ENCODE results near the gene USP10.

USP10 gene

DNA sequence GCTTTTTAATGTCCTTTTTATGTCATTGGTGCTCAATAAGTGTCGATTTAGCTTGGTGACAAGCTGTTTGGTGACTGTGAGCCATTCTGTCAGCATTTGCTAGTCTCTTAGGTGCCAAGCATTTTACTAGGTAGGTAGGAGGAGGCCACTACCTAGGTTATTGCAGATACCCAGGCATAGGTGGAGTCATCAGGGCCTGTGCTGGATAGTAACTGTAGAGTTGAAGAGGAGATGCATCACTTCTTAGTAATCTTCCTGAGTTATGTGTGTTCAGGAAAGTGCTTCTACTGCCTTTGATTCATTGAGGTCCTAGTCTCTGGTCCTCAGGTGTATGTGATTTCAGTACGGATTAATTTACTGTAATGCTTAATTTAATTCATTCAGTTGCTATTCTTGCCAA is 17.7 kb downstream of the USP10 start:
- no peak overlapping the region for H3K56ac ChIP-seq (ENCODE audit: low read length)
- H2AK5ac ChIP-seq (ENCODE audit: low read length): no peak overlapping the region
- H3K4me3 ChIP-seq (ENCODE audit: low read length): no peak overlapping the region
- peaks cover 15% of the 10 kb centered on the region for H3K79me1 ChIP-seq (ENCODE audit: low read length)
- H2BK120ac ChIP-seq (ENCODE audit: low read depth, low read length): no peak overlapping the region
- no peak overlapping the region for H3K4me2 ChIP-seq (ENCODE audit: low read length)
- no peak overlapping the region for H2BK5ac ChIP-seq (ENCODE audit: low read length)
- DNase-seq: no peak
- H4K5ac ChIP-seq (ENCODE audit: low read length): no peak overlapping the region
- H2BK15ac ChIP-seq (replicated peaks; ENCODE audit: low read depth): no peak overlapping the region
- H3K79me2 ChIP-seq (ENCODE audit: control insufficient read depth, insufficient read depth, low read length): peaks cover 94% of the 10 kb centered on the region
- no peak overlapping the region for H3K23ac ChIP-seq (ENCODE audit: low read length)
- H3K4me1 ChIP-seq (ENCODE audit: control insufficient read depth, low read depth, low read length): peaks cover 6% of the 10 kb centered on the region
- H4K8ac ChIP-seq (ENCODE audit: low read depth, low read length): no peak overlapping the region
- no peak overlapping the region for H3K27ac ChIP-seq (ENCODE audit: low read depth, low read length)
- WGBS (ENCODE audit: extremely low coverage, insufficient coverage, low lambda C conversion rate): no CpG with 5 or more reads among the region's 2 CpGs
- H3K9ac ChIP-seq (ENCODE audit: low read length): no peak overlapping the region
- no peaks in the 10 kb centered on the region for H3K27me3 ChIP-seq (ENCODE audit: insufficient read depth, low read length, poor library complexity)
- no peak overlapping the region for H3K18ac ChIP-seq (ENCODE audit: low read length)
- H3K4ac ChIP-seq (ENCODE audit: low read depth, low read length): no peak overlapping the region
- H3K36me3 ChIP-seq (ENCODE audit: control insufficient read depth, insufficient read depth, low read length): no peaks in the 10 kb centered on the region

- Histone ChIP-seq H3K18ac (ENCODE audit: low read length) (no peak overlapping the region), H3K23ac (ENCODE audit: low read length) (no peak overlapping the region), H3K27ac (ENCODE audit: low read depth, low read length) (no peak overlapping the region), H3K56ac (ENCODE audit: low read length) (no peak overlapping the region), H2BK120ac (ENCODE audit: low read depth, low read length) (no peak overlapping the region), H4K5ac (ENCODE audit: low read length) (no peak overlapping the region), H3K79me2 (ENCODE audit: control insufficient read depth, insufficient read depth, low read length) (peaks cover 89% of the 10 kb centered on the region), H3K27me3 (ENCODE audit: insufficient read depth, low read length, poor library complexity) (no peaks in the 10 kb centered on the region), H3K36me3 (ENCODE audit: control insufficient read depth, insufficient read depth, low read length) (no peaks in the 10 kb centered on the region), H2BK5ac (ENCODE audit: low read length) (no peak overlapping the region), H2BK15ac (replicated peaks; ENCODE audit: low read depth) (no peak overlapping the region), H3K9ac (ENCODE audit: low read length) (no peak overlapping the region), H3K79me1 (ENCODE audit: low read length) (peaks cover 13% of the 10 kb centered on the region), H3K4me1 (ENCODE audit: control insufficient read depth, low read depth, low read length) (peaks cover 5% of the 10 kb centered on the region), H4K8ac (ENCODE audit: low read depth, low read length) (no peak overlapping the region), H3K4me3 (ENCODE audit: low read length) (no peak overlapping the region), H3K4ac (ENCODE audit: low read depth, low read length) (no peak overlapping the region), H3K4me2 (ENCODE audit: low read length) (no peak overlapping the region), H2AK5ac (ENCODE audit: low read length) (no peak overlapping the region)
- DNase-seq: no peak
- no CpG with 5 or more reads among the region's 8 CpGs for WGBS (ENCODE audit: extremely low coverage, insufficient coverage, low lambda C conversion rate)
Observed at GRCh38 chr16:84720177-84720579, 20.4 kb downstream of the USP10 start.

DNA sequence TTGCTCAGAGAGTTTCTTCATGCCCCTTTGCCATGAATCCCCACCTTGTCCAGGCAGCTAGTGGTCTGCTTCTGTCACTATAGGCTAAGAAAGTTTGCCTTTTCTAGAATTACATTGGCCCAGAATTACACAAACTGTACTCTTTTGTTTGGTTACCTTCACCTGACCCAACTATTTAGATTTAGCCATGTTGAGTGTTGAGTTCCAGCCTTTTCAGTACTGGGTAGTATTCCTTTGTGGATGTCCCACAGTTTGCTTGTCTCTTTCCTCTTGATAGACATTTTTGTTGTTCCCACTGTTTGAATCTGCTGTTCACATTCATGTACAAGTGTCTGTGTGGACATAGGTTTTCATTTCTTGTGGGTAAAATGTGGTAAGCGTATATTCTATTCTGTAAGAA is 22.3 kb downstream of the USP10 start:
- no peak overlapping the region for H2BK5ac ChIP-seq (ENCODE audit: low read length)
- peaks cover 84% of the 10 kb centered on the region for H3K79me2 ChIP-seq (ENCODE audit: control insufficient read depth, insufficient read depth, low read length)
- H3K36me3 ChIP-seq (ENCODE audit: control insufficient read depth, insufficient read depth, low read length): no peaks in the 10 kb centered on the region
- no peak overlapping the region for H3K4me2 ChIP-seq (ENCODE audit: low read length)
- H3K4me1 ChIP-seq (ENCODE audit: control insufficient read depth, low read depth, low read length): peaks cover 17% of the 10 kb centered on the region
- no peak overlapping the region for H3K27ac ChIP-seq (ENCODE audit: low read depth, low read length)
- H3K18ac ChIP-seq (ENCODE audit: low read length): no peak overlapping the region
- H3K23ac ChIP-seq (ENCODE audit: low read length): no peak overlapping the region
- H3K4ac ChIP-seq (ENCODE audit: low read depth, low read length): no peak overlapping the region
- no peak overlapping the region for H2BK15ac ChIP-seq (replicated peaks; ENCODE audit: low read depth)
- no peaks in the 10 kb centered on the region for H3K27me3 ChIP-seq (ENCODE audit: insufficient read depth, low read length, poor library complexity)
- DNase-seq: no peak
- H4K8ac ChIP-seq (ENCODE audit: low read depth, low read length): peak overlapping the region; percentile 81
- peaks cover 12% of the 10 kb centered on the region for H3K79me1 ChIP-seq (ENCODE audit: low read length)
- H4K5ac ChIP-seq (ENCODE audit: low read length): no peak overlapping the region
- no peak overlapping the region for H3K56ac ChIP-seq (ENCODE audit: low read length)
- no peak overlapping the region for H2AK5ac ChIP-seq (ENCODE audit: low read length)
- no peak overlapping the region for H3K4me3 ChIP-seq (ENCODE audit: low read length)
- H2BK120ac ChIP-seq (ENCODE audit: low read depth, low read length): no peak overlapping the region
- WGBS (ENCODE audit: extremely low coverage, insufficient coverage, low lambda C conversion rate): no CpG with 5 or more reads among the region's 1 CpG
- H3K9ac ChIP-seq (ENCODE audit: low read length): no peak overlapping the region

GRCh38 chr16:84723906-84724305 is 24.1 kb downstream of the USP10 start:
- peak overlapping the region; percentile 48 for H2BK15ac ChIP-seq (replicated peaks; ENCODE audit: low read depth)
- H3K9ac ChIP-seq (ENCODE audit: low read length): no peak overlapping the region
- H3K23ac ChIP-seq (ENCODE audit: low read length): no peak overlapping the region
- no CpG with 5 or more reads among the region's 1 CpG for WGBS (ENCODE audit: extremely low coverage, insufficient coverage, low lambda C conversion rate)
- H2BK120ac ChIP-seq (ENCODE audit: low read depth, low read length): no peak overlapping the region
- H3K4me2 ChIP-seq (ENCODE audit: low read length): no peak overlapping the region
- no peak overlapping the region for H3K4me3 ChIP-seq (ENCODE audit: low read length)
- H3K36me3 ChIP-seq (ENCODE audit: control insufficient read depth, insufficient read depth, low read length): no peaks in the 10 kb centered on the region
- H4K5ac ChIP-seq (ENCODE audit: low read length): no peak overlapping the region
- peaks cover 83% of the 10 kb centered on the region for H3K79me2 ChIP-seq (ENCODE audit: control insufficient read depth, insufficient read depth, low read length)
- no peak overlapping the region for H2BK5ac ChIP-seq (ENCODE audit: low read length)
- peaks cover 17% of the 10 kb centered on the region for H3K4me1 ChIP-seq (ENCODE audit: control insufficient read depth, low read depth, low read length)
- no peak overlapping the region for H4K8ac ChIP-seq (ENCODE audit: low read depth, low read length)
- H3K4ac ChIP-seq (ENCODE audit: low read depth, low read length): no peak overlapping the region
- H3K27ac ChIP-seq (ENCODE audit: low read depth, low read length): no peak overlapping the region
- H3K56ac ChIP-seq (ENCODE audit: low read length): no peak overlapping the region
- DNase-seq: no peak
- no peaks in the 10 kb centered on the region for H3K27me3 ChIP-seq (ENCODE audit: insufficient read depth, low read length, poor library complexity)
- peaks cover 12% of the 10 kb centered on the region for H3K79me1 ChIP-seq (ENCODE audit: low read length)
- H3K18ac ChIP-seq (ENCODE audit: low read length): no peak overlapping the region
- H2AK5ac ChIP-seq (ENCODE audit: low read length): no peak overlapping the region

DNA sequence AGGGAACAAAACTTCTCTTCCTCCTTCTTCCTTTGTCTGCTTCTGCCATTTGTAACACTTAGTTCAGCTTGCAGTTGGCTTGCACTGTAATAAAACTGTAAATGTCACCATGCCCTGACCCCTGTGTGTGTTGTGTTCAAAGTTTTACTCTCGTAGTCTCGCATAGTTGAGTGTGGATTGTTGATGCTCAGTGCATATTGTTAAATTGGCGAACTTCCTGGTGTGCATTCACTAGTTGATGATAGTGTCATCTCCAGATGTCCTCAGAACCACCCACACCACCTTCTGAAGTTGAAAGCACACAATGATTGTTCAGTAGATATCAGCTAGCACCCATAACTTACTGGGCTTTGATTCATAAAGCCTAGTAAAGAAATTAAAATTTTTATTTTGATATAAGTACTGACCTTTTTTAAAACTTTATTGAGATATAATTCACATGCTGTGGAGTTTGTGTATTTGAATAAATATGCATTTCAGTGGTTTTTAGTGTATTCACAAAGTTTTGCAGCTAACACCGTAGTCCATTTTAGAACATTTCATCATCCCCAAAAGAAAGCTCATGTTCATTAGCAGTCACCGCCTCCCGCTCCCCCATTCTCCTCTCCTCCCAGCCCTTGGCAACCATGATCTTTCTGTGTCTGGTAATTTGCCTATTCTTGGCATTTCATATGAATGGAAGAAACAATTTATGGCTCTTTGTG is 25.0 kb downstream of the USP10 start:
- peaks cover 10% of the 10 kb centered on the region for H3K79me1 ChIP-seq (ENCODE audit: low read length)
- H3K79me2 ChIP-seq (ENCODE audit: control insufficient read depth, insufficient read depth, low read length): peaks cover 81% of the 10 kb centered on the region
- no peak for DNase-seq
- H3K9ac ChIP-seq (ENCODE audit: low read length): peak overlapping the region; percentile 17
- H3K4ac ChIP-seq (ENCODE audit: low read depth, low read length): no peak overlapping the region
- no peak overlapping the region for H2BK120ac ChIP-seq (ENCODE audit: low read depth, low read length)
- H4K8ac ChIP-seq (ENCODE audit: low read depth, low read length): no peak overlapping the region
- no peak overlapping the region for H2AK5ac ChIP-seq (ENCODE audit: low read length)
- no peak overlapping the region for H3K18ac ChIP-seq (ENCODE audit: low read length)
- H3K4me2 ChIP-seq (ENCODE audit: low read length): no peak overlapping the region
- no peak overlapping the region for H4K5ac ChIP-seq (ENCODE audit: low read length)
- H3K27ac ChIP-seq (ENCODE audit: low read depth, low read length): peak overlapping the region; percentile 79
- no peak overlapping the region for H3K23ac ChIP-seq (ENCODE audit: low read length)
- no peaks in the 10 kb centered on the region for H3K27me3 ChIP-seq (ENCODE audit: insufficient read depth, low read length, poor library complexity)
- peaks cover 20% of the 10 kb centered on the region for H3K4me1 ChIP-seq (ENCODE audit: control insufficient read depth, low read depth, low read length)
- peak overlapping the region; percentile 47 for H3K56ac ChIP-seq (ENCODE audit: low read length)
- no peak overlapping the region for H3K4me3 ChIP-seq (ENCODE audit: low read length)
- no peak overlapping the region for H2BK15ac ChIP-seq (replicated peaks; ENCODE audit: low read depth)
- WGBS (ENCODE audit: extremely low coverage, insufficient coverage, low lambda C conversion rate): no CpG with 5 or more reads among the region's 6 CpGs
- H3K36me3 ChIP-seq (ENCODE audit: control insufficient read depth, insufficient read depth, low read length): no peaks in the 10 kb centered on the region
- H2BK5ac ChIP-seq (ENCODE audit: low read length): no peak overlapping the region

Data from mesendoderm (in vitro differentiated cells).